HG02973 (cell line): Measurements from ENCODE around the gene SERPING1.
A peak's percentile ranks its signal among the peaks of the same experiment; 100 is the strongest.

ENCODE experiments used
- ATAC-seq: cut with Tn5 transposase; IDR thresholded peaks from one replicate; pipeline ENCODE4 v1.9.1; 2021; ENCODE audit warnings: moderate library complexity; ENCODE audit not compliant: unreplicated experiment

SERPING1 gene

DNA sequence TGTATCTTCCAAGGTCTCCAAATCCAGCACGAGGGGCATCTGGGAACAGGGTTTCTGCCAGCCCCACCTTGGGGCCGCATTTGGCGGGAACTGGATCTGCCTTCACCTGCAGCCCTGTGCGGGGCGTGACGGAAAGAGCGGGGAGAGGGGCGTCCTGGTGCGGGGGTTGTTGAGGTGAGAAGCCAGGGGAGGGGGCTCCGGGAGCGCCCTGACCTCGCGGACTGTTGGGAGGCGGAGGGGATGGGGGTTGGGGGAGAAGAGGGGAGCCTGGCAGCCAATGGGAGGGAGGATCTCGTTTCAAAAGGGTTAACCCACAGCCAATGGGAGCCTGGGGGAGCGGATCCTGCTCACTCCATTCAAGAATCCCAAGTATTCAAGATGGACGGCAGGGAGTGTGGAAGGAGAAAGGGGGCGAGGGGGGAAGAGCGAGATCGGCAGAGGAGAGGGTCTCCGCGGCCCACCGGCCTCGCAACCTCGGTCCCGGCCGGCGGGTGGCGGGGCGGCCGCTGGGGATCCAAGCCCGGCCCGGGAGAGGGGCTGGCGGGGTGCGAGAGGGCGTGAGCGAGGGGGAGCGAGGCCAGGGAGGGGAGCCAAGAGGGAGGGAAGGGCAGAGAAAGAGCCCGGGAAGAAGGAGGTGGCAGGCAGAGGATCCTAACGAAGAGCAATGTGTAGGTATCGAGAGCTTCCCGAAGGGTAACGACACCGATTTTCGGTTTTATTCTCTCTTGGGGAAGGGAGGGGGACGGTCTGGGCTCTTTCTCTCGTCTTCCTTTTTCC, 40.7 kb downstream of the SERPING1 start:
- ATAC-seq, result no peak

DNA sequence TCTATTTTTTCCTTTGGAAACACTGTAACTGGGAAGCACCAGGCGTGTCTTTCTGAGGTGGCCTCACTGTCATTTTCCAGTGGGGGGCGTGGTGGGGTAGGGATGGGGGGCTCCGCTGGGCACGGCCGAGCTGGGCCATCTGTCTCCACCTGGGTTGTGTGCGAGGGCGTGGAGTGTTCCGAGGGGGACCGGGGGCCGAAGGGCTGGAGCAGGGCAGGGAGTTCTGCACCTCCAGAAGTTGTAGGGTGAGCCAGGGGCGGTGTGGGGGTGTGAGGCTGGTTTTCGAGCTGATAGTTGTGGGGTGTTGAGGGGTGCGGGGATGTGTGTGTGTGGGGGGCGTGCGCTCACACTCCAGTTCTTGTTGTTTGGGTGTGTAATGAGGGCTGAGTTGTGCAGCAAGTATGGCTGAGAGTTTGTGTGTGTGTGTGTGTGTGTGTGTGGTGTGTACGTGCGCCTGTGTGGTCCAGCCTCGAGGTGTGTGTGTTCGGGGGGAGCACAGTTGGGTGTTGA, 41.4 kb downstream of the SERPING1 start:
- ATAC-seq, result no peak

DNA sequence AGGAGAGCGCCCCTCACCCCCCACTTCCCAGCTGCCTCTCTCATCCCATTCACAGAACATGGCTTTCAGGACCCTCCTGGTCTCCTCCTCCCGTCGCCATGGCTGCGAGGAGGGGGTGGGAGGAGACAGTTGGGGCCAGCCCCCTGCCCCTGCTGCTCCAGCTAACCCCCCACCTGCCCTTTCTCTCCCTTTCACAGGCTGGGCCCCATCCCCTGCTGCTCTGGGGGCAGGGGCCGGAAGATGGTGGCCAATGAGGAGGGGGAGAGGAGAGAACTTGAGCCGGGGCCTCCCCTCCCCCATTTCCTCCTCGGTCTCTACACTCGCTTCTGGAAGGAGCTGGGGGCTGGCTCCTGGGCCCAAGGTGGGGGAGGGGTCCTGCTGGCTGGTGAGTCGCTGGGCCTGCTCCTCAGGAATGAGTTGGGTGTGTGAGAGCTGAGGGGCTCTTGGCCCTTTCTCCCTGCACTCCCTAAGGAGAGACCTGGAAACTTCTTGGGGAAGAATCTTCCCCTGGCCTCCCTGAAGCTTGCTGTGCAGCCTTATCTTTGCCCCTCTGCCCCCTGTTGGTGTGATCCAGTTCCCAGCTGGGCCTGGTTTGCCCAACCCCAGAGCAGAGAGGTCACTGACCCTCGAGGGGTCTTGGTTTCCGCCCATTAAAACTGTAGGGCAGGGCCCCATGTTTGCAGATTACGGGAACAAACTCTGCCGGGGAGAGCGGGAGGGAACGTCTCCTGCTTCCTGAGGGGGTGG, 42.0 kb downstream of the SERPING1 start:
- ATAC-seq, result no peak

GRCh38 chr11:57640068-57640800, 42.7 kb downstream of the SERPING1 start:
- no peak for ATAC-seq

- ATAC-seq, result no peak
Observed at GRCh38 chr11:57641011-57641807, 43.7 kb downstream of the SERPING1 start.

GRCh38 chr11:57643802-57644201, 46.3 kb downstream of the SERPING1 start:
- no peak for ATAC-seq

DNA sequence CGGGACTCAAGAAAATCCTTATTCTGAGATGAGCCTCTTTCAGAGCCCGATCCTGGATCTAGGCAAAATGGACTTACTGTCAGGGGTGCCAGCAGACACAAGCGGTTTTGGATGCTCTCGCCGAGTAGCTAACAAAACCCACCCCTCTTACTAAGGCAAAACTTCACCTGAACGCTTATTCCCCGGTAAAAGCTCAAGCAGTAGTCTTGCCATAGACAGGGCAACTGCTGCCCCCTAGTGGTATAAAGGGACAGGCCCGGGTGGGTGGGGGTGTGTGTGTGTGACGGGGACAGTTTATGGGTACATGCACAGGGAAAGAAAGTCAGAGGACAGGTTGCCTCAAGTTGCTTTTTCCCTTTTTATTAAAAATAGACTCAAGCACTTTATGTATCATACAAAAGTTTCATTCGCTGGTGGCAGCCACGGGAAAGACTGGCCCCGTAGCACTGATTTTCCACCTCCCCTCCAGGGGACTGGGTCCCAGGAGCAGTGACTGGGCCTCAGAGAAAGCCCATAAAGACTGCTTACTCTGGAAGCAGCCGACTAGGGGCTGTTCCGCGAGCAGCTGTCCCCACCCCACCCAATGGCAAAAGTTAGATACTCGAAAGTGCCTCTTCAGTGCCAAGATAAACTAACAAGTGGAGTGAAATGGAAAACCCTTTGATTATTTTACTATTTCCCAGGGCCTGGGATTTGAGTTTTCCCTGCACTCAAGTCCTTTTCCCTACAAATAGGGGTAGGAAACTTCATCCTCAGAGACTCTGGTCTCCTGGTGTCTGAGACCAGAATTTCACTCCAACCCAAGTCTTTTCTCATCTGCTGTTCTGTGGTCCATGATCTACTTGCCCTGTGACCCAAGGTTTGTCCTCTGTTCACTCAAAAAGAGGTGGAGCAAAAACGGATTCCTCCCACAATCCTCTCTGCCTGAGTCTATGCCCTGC, 47.5 kb downstream of the SERPING1 start:
- peak; percentile 62 for ATAC-seq

GRCh38 chr11:57645689-57646085, 48.2 kb downstream of the SERPING1 start:
- ATAC-seq, result no peak

- ATAC-seq, result no peak
Observed at GRCh38 chr11:57646194-57646798, 48.8 kb downstream of the SERPING1 start.

GRCh38 chr11:57646799-57647303, 49.4 kb downstream of the SERPING1 start:
- ATAC-seq, result no peak

GRCh38 chr11:57647372-57647771, 49.9 kb downstream of the SERPING1 start:
- no peak for ATAC-seq

- ATAC-seq, result no peak
Observed at GRCh38 chr11:57647960-57648800, 50.7 kb downstream of the SERPING1 start.

DNA sequence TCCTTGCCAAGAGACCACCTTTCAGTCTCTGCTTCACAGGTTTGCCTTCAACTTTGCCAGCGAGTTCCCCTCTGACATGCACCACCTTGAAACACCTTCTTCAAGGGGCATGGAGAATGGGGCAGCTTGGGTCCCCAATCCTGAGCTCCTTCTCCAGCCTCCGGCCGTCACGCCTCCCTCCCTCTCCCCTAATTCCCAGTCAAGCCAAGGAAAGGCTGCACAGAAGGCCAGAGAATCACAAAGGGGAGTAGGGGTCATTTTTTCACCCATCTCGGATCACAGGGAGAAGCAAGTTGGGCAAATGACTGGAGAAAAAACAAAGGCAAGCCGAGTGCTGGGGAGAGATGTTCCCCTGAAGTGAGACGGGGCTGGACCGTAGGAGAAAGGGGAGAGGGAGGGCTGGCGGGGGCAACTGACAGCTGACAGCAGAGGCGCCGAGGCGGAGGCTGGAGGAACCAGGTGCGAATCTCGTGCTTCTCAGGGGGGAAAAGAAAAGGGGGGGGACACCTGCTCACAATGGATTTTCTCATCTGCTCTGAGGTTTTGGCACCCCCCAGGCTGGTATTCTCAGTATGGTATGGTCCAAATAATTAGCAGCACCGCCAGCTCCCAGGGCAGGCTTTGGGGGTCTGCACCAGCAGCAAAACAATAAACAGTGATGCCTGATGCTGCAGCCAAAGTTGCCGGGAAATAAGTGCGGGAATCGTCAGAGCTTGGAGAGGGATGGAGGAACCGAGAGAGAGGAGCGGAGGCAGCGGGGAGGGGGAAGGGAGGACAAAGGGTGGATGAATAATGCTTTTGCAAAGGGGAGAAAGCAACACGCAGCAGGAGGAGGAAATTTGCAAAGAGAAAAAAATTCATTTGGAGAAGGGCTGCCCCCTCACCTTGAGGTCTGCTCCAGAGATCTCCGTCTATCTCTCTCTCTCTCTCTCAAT, 51.6 kb downstream of the SERPING1 start:
- no peak for ATAC-seq

- ATAC-seq, result no peak
Observed at GRCh38 chr11:57649826-57650738, 52.6 kb downstream of the SERPING1 start, which contains the start of gene YPEL4. TSS of gene YPEL4 (minus strand) at chr11:57649912. CDS start at chr11:57647107, 2,805 bp downstream.

DNA sequence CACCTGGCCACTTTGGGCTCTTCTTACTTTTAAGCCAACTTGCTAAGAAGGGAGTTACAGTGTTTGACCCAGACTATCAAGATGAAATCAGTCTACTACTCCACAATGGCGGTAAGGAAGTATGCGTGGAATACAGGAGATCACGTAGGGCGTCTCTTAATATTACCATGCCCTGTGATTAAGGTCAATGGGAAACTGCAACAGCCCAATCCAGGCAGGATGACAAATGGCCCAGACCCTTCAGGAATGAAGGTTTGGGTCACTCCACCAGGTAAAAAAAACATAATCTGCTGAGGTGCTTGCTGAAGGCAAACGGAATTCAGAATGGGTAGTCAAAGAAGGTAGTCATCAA, 53.2 kb downstream of the SERPING1 start:
- no peak for ATAC-seq

- ATAC-seq, result no peak
Observed at GRCh38 chr11:57651408-57651807, 53.9 kb downstream of the SERPING1 start.
